HL-60/S4 treated with retinoic acid at 250 ng/mL for 4 days and 3 days (cell line): Measurements from ENCODE around the gene BCAT1.
"Not testable (repeated sequence)": the region's sequence is repeated elsewhere in the genome, so short reads cannot be mapped to it uniquely, and the experiment has no call there.

ENCODE experiments used
- in situ Hi-C: fragments of 300-500 bp; cut with MboI; formaldehyde crosslinking; loops from 2 replicates; pipeline ENCODE4 v1.7.0; 2022; ENCODE audit warnings: low sequenced_read_pairs

The BCAT1 gene

DNA sequence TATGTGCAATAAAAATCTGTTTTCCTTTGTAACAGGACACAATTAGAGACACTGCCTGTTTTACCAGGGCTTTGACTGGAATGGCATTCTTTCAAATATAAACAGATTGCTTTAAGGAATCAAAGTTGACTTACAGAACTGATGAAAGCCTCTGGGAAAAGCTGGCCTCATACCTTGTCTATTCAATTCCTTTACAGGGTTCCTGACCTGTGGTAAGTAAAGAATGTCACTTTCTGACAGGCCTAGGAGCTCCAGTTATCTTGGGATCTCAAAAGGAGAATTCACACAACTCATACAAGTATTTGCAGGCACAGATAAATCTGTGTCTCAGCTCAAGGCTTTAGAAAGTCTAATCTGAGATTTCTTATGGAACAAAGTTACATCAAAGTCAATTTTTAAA lies 88.4 kb downstream of the BCAT1 start:
- in situ Hi-C loops, result no loop called here

DNA sequence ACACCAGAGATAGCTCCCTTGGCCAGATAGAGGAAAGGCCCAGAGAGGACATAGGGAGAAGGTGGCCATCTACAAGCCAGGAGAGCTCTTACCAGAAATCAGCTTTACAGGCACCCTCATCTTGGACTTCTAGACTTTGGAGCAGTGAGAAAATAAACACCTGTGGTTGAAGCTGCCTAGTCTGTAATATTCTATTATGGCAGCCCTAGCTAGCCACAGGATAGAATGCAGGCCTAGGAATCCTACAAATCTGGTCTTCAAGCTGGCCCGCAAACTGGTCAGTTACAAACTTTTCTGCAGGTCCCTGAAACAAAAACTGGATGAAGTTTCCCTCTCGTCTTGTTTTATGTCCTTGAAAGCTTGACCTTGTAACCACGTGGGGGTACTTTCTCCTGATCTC lies 92.4 kb downstream of the BCAT1 start:
- in situ Hi-C loops, result no loop called here

DNA sequence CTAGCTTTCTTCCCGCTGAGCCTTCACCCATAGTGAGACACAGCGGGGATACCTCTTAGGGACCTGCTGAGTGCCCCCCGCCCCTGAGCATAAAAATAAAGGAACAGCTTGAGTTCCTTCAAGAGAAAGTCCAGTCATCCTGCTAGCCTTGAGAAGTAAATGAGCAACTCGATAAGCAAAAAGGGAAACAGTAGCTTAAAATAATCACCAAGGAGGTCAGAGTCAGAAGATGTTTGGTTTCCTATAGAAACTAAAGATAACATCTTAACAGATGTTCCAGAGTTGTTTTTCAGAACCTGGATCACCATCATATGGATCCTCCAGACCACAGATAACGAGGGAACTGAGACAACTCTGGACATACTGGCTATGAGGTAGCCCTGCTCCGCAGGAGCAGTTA lies 94.0 kb downstream of the BCAT1 start:
- in situ Hi-C loops, result no loop called here

DNA sequence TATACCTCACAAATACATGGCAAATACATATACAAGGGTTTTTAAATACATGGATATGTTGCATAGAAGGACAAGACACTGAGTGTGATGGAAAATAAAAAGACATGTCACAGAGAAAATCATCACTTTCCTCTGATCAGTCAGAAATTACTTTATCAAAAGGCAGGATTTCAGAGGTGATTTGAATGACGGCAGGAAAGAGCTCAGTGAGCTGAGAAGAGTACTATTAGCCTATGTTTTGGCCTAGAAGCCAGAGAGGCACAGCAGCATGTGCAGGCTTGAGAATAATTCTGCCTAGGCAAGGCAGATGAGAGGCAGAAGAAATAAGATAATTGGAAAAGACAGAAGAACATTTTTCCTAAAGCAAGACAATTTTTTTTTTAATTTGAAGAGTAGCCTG lies 94.9 kb downstream of the BCAT1 start:
- in situ Hi-C loops, result no loop called here

DNA sequence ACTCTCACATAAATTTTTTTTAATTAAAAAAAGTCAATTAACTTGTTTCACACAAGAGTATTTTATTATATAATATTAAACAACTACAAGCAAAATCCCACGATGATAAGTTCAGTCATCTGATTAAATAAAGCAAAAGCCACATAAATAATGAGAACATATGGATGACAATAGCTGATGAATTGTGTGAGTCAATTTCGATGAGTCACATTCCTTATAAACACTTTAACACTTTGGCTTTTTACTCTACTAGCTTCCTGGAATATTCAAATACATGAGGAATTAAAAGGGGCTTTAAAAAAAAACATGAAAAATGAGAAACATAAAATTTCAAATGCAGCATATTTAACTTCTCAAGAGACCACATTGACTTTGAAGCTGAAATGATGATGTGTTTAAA lies 95.3 kb downstream of the BCAT1 start:
- in situ Hi-C loops, result no loop called here

DNA sequence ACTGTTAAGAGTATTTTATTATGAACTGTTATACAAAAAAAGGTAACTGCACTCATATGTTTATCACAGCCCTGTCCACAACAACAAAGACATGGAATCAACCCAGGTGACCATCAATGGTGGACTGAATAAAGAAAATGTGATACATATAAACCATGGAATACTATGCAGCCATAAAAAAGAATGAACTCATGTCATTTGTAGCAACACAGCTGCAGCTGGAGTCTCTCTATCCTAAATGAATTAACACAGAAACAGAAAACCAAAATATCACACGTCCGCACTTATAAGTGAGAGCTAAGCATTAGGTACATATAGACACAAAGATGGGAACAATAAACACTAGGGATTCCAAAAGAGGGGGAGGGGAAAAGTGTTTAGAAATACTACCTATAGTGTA lies 95.8 kb downstream of the BCAT1 start:
- in situ Hi-C loops, result no loop called here

DNA sequence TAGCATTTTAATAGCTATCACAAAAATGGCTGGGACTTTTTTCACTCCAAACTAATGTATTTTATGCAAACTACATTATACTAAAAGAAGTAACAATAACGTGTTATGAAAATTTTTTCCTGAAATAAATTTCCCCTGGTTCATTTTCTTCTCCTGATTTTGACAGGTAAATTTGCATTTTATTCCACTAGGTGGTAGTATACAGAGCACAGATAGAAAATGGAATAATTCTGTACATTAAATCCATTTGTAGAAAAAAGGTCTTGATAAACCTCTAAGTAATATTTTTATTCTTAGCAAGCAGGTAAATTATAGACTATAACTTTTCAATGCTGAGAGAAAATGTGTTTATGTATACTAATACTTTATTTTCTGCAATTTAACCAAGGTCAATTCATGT lies 96.5 kb downstream of the BCAT1 start:
- in situ Hi-C loops, result no loop called here

DNA sequence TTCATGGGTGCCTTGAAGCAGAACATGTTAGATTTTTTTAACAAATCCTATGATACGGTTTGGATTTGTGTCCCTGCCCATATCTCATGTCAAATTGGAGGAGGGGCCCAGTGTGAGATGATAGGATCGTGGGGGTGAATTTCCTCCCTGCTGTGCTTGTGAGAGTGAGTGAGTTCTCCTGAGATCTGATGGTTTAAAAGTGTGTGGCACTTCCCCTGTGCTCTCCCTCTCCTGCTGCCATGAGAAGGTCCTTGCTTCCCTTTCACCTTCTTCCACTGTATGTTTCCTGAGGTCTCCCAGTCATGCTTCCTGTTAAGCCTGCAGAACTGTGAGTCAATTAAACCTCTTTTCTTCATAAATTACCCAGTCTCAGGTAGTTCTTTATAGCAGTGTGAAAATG lies 97.0 kb downstream of the BCAT1 start:
- in situ Hi-C loops, result not testable (repeated sequence)

DNA sequence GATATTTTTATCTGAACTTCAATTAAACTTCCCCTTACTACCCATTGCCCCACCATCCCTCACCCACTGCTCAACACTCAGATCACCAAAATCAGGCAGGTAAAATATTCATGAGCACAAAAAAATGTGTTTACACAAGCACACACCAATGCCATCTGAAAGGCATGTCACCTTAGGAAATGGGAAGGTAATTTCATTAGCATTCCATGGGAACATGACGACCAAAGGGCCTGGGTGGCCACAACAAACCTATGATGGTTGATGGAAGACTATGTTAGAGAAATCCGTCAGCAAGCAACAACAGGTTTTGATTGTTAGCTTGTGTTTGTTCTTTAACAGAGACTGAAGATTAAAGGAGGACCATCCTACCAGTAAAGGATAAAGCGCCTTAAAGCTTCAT lies 97.6 kb downstream of the BCAT1 start:
- in situ Hi-C loops, result no loop called here

DNA sequence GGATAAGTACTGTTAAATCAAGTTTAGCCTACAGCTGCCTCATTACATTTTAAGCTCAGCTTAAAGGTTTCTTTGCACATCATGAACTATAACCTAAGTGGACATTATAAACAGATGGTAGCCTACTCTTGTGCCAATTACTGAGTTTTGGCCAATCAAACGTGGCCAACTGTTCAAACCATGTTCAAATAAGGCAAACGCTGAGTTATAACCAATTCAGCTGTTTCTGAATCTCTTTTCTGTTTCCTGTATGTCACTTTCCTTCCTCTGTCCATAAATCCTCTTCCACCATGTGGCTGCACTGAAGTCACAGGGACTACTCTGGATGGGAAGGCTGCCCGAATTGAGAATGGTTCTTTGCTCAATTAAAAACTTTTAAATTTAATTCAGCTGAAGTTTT lies 98.4 kb downstream of the BCAT1 start:
- in situ Hi-C loops, result no loop called here

DNA sequence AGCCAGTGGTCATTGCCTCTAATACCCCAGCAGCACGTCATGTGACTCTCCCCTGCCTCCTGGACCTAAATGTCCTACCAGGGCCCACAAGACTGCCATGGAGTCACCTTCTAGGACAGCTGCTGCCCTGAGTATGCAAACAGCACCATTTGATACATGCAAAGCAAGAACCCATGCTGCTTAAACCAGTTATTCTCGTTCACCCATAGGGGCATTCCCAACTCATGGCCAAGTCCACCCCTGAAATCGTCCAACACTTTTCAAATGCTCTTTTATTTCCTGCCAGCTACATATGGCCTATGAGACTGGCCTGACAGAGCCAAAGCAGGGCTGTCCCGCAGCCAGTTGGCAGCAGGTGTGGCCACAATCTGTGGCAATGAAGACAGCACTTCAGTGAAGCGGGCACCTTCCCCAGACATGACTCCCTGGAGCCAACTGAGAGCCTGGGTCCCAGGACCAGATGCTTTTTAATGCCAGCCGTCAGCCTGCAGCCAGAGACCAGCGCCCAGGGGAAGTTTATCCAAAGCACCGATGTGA lies 99.9 kb downstream of the BCAT1 start:
- in situ Hi-C loops, result no loop called here

DNA sequence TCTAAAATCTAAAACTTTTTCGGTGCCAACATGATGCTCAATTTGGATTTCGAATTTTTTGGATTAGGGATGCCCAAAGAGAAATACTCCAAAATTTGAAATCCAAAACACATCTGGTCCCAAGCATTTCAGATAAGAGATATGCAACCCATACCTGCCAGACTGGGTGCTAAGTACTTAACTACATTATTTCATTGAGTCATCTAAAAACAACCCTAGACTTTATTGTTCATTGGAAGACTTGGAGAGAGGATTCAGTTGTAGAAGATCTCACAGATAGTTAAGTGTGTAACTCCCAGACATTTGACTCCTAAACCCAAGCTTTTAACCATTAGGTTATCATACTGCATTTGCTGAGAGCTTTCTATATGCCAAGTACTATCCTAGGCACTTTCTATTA lies 102.2 kb downstream of the BCAT1 start:
- in situ Hi-C loops, result no loop called here

DNA sequence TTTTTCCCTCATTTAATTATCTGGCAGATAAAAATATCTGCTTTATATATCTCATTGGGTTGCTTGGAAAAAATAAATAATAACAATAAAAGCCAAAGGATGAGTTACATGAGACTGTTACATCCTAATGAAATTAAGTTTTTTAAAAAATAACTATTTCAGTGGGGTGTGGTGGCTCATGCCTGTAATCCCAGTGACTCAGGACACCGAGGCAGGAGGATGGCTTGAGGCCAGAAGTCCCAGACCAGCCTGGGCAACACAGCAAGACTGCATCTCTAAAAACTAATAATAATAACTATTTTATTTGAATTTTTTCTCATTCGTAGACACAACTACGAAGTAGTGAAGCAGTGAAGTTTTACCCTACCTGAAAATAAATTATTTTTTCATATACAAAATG lies 103.3 kb downstream of the BCAT1 start:
- in situ Hi-C loops, result no loop called here

DNA sequence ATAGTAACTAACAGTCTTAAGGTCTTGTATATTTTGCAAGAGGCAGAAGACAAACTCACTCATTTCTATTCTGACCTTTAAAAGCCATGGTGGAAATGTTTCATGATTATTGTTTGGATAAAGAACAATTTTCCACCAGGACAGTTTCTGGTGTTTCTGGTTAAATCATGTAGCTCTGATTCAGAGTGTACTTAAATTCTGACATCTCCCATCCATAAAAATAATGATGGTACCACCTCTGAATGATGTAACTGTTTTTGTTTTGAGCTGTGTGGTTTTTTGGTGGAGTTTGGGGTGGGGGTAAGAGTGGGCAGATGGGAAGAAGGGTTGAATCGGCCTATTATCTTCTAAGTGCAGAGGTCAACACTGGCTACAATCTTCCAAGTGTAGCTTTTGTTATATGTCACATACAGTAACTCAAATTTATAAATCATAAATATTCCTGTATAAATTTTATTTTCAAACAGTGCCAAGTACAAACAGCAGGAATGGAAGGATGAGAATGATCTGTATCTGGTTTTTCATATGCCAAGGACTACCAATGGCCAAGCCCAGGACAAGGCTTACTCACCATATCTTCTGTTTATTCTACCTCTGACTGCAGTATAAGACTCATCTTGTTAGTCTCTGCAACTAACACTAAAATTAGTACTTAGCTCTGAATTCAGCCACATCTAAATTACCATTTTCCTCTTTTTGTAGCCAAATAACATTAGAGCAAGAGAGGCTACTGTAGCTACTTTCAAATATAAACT lies 108.7 kb downstream of the BCAT1 start:
- in situ Hi-C loops, result no loop called here

DNA sequence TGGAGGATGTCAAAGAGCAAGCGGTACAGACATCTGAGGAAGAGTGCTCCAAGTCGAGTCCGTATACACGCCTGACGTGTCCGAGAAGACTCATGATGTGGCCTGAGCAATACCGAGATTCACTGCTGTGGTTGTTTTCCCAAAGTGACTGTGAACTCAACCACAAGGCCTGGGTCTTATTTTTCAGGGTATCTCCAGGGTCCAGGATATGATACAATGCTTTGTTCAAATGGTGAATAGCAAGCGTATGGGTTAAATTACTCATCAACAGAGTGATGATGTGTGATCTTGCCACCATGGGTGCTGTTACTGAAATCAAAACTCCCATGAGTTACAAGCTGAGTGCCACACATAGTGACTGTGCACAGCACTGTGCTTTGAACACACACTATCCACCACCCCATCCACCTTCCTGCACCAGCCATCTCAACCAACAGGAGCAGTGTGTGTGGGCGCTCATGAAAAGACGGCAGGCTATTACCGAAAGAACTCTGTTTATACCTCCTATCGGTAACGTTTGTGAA lies 109.6 kb downstream of the BCAT1 start:
- in situ Hi-C loops, result no loop called here

DNA sequence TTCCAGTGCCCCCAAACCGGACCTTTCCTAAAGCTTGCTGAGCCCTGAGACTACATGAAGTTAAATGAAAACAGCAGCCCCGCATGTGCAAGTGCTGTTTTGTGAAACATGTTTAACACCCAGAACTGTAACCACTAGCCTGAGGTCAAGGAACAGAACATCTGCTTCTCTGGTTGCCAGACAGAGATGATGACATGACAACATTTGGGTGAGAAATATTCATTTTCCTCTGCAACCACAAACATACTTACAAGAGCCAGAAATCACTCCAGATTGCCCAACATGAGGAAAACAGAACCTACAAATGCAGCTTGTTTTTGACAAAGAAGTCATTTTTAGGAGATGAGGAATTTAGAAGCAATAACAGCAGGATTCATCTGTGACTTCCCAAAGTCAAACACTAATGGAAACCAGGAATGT lies 110.4 kb downstream of the BCAT1 start:
- in situ Hi-C loops, result no loop called here

DNA sequence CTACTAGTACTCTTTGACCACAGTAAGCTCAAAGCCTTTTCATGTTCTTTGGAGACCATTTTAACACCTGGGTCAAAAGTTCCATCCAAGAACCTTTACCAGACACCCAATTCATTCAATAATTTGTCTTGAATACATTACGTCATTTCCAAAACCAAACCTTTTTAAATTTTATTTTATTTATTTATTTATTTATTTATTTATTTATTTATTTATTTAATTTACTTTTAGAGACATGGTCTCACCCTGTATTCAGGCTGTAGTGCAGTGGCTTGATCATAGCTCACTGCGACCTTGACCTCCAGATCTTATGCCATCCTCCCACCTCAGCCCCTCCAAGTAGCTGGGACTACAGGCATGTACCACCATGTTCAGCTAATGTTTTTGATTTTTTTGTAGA lies 113.5 kb downstream of the BCAT1 start:
- in situ Hi-C loops, result no loop called here

DNA sequence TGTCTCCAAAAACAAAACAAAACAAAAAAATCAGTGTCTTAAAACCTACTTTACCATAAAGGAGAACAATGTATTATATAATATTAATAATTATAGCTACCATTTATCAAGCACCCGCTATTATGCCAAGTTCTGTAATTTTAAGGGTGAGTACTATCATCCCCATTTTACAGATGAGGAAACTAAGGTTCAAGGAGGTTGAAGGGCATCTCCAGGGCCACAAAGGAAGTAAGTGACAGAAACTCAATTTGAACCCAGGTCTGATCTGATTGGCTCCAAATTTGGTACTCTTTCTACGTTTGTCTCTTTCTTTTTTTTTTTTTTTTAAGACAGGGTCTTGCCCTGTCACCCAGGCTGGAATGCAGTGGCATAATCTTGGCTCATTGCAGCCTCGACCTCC lies 115.4 kb downstream of the BCAT1 start:
- in situ Hi-C loops, result no loop called here

DNA sequence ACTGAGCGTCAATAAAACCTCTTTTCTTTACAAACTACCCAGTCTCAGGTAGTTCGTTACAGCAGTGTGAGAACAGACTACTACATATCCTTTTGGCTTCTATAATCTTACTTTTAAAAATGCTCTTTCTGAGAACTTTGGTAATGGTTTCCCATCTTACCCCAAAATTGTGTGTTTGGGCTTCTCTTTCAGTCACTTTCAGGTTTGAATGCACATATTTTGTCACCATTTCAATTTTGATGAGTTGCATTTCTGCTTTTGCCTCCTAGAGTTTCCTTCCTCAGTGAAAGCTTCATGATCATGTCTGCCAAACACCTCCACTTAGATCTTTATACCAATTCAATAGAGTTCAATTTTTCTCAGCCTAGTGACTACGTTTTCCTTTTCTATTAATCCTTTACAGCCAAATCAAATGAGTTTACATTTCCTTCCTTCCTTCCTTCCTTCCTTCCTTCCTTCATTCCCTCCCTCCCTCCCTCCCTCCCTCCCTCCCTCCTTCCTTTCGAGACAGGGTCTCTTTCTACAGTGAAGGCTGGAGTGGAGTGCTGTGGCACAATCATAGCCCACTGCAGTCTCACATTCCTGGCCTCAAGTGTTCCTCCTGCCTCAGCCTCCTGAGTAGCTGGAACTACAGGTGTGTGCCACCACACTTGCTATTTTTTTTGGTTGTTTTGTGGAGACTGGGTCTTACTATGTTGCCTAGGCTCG lies 124.9 kb downstream of the BCAT1 start:
- in situ Hi-C loops, result no loop called here

DNA sequence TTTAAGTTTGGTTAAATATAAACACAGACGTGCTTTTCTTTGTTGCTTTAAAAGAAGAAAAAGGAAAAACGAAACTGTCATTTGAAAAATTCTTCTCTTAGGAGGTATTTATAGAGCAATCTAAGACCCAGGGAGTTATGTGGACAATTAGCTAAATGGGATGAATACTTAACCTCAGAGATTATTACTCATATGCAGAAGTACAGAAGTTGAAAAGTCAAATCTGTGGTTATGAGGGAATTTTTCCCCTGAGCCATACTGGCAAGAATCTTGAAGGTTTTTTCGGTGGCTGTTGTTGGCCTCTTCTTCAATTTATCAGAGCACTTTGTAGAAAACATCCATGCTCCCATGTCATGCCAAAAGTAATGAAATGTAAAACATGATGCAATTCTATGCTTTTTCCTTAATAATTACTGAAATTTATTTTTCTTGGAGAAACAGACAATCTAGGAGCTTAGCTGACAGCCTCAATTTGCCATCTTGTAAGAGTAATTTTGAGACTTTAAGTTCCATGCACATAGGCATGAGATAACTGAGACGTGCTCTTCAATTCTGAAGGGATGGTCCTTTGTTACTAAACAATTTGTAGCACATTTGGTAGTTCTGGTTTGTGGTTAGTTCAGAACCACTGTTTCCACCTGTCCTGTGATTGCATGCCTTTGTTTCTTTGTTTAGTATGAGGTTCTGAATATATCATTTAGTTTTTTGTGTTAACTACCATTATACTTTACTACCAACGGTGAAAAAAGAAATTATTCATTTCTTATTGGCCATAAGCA lies 126.6 kb downstream of the BCAT1 start:
- in situ Hi-C loops, result no loop called here

DNA sequence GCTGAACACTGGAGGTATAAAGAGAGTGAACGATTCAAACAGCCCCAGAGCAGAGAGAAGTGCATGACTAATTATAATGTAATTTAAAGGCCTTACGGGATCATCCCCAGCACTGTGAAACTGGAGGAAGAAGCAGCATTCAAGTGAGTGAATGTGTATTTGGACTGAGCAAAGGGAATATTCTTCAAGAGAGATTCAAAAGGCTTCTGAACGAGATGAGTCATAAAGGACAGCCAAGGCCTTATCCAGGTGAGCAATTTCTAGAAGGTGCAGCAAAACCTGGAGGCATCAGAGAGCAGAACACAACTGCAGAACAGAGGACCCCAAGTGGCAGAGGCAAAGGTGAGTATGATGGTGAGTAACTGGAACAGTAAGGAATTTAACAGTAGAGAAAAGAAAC lies 127.2 kb downstream of the BCAT1 start:
- in situ Hi-C loops, result no loop called here
